Measurements from ENCODE around the gene PCGF3.
"Not testable (repeated sequence)": the region's sequence is repeated elsewhere in the genome, so short reads cannot be mapped to it uniquely, and the experiment has no call there.

PCGF3 gene

GRCh38 chr4:705278-706082 lies at the start of gene PCGF3:
Gene PCGF3, plus strand, starts transcription at chr4:705832. Its CDS starts 27,849 bp downstream, at chr4:733681.
- DNase-seq = peak; percentile 59 to 66

GRCh38 chr4:656436-657337 lies 48.9 kb upstream of the PCGF3 start:
- DNase-seq = no peak

- no peak for DNase-seq
These were observed 48.2 kb upstream of the PCGF3 start for GRCh38 chr4:657338-657833.

GRCh38 chr4:657834-658667 lies 47.6 kb upstream of the PCGF3 start:
- DNase-seq = no peak

GRCh38 chr4:658681-659667 lies 46.7 kb upstream of the PCGF3 start:
- no peak for DNase-seq

GRCh38 chr4:659851-660250 lies 45.8 kb upstream of the PCGF3 start:
- DNase-seq = no peak

GRCh38 chr4:660401-660800 lies 45.2 kb upstream of the PCGF3 start:
- no peak for DNase-seq

GRCh38 chr4:661231-661630 lies 44.4 kb upstream of the PCGF3 start:
- DNase-seq = no peak

- DNase-seq = no peak
These were observed 43.5 kb upstream of the PCGF3 start for GRCh38 chr4:661881-662761.

GRCh38 chr4:663046-663437 lies 42.6 kb upstream of the PCGF3 start:
- DNase-seq = no peak

GRCh38 chr4:663438-664428 lies 41.9 kb upstream of the PCGF3 start:
- DNase-seq = no peak

GRCh38 chr4:664713-665231 lies 40.9 kb upstream of the PCGF3 start:
- DNase-seq = no peak

GRCh38 chr4:665381-665750 lies 40.3 kb upstream of the PCGF3 start:
- DNase-seq = no peak

- DNase-seq = no peak
These were observed 39.7 kb upstream of the PCGF3 start for GRCh38 chr4:665751-666435.

- DNase-seq = no peak
These were observed 39.2 kb upstream of the PCGF3 start for GRCh38 chr4:666436-666810.

GRCh38 chr4:666822-667544 lies 38.6 kb upstream of the PCGF3 start:
- DNase-seq = no peak

- no peak for DNase-seq
These were observed 38.1 kb upstream of the PCGF3 start for GRCh38 chr4:667545-667925.

GRCh38 chr4:668219-668618 lies 37.4 kb upstream of the PCGF3 start:
- not testable (repeated sequence) for DNase-seq
